A549 (cell line): ENCODE results near the gene GMPR.

ENCODE experiments used
- CEBPB ChIP-seq, 2 experiments: fragments of >200 bp in 1 of 2; sonication (Bioruptor Twin) in 1 of 2; formaldehyde crosslinking in 1 of 2; IDR thresholded peaks; 2 replicates each; pipeline ENCODE4 v1.6.1; 2012 to 2016
- CTCF ChIP-seq: fragments of >200 bp; sonication (Bioruptor Twin); formaldehyde crosslinking; IDR thresholded peaks from 3 replicates; pipeline ENCODE4 v1.5.1; 2016
- EP300 ChIP-seq, 2 experiments: fragments of >200 bp; sonication (Bioruptor Twin); formaldehyde crosslinking; IDR thresholded peaks; 2 replicates in 1 of 2; 3 replicates in 1 of 2; pipeline ENCODE4 v1.6.1; 2016 to 2017
- HES2 ChIP-seq: fragments of >200 bp; sonication (Bioruptor Twin); formaldehyde crosslinking; IDR thresholded peaks from 2 replicates; pipeline ENCODE4 v1.6.1; 2016
- JUNB ChIP-seq: fragments of >200 bp; sonication (Bioruptor Twin); formaldehyde crosslinking; IDR thresholded peaks from 2 replicates; pipeline ENCODE4 v1.6.1; 2016
- KDM5A ChIP-seq: fragments of 200-600 bp; sonication (generic); IDR thresholded peaks from 2 replicates; pipeline ENCODE4 v1.6.1; 2016; ENCODE audit warnings: antibody characterized with exemption, mild to moderate bottlenecking
- PHF8 ChIP-seq: fragments of 200-600 bp; sonication (generic); IDR thresholded peaks from 2 replicates; pipeline ENCODE4 v1.6.1; 2016; ENCODE audit warnings: low read depth, mild to moderate bottlenecking, antibody characterized with exemption, moderate library complexity, borderline replicate concordance
- POLR2A ChIP-seq: IDR thresholded peaks from 2 replicates; pipeline ENCODE4 v1.6.1; 2012; ENCODE audit warnings: mild to moderate bottlenecking, low read length
- RAD21 ChIP-seq, 2 experiments: fragments of >200 bp in 1 of 2; sonication (Bioruptor Twin) in 1 of 2; formaldehyde crosslinking in 1 of 2; IDR thresholded peaks in 1 of 2; conservative IDR thresholded peaks in 1 of 2; 2 replicates in 1 of 2; 3 replicates in 1 of 2; pipeline ENCODE4 v1.6.1; 2012 to 2018; ENCODE audit warnings: inconsistent platforms in 1 of 2
- REST ChIP-seq: fragments of 200-600 bp; sonication (generic); IDR thresholded peaks from 2 replicates; pipeline ENCODE4 v1.6.1; 2016; ENCODE audit warnings: antibody characterized with exemption, mild to moderate bottlenecking, moderate library complexity
- RFX5 ChIP-seq: fragments of 450-650 bp; IDR thresholded peaks from 2 replicates; pipeline ENCODE4 v1.7.1; 2014; ENCODE audit warnings: antibody characterized with exemption, mild to moderate bottlenecking, moderate library complexity
- ZFP36 ChIP-seq: fragments of 450-650 bp; IDR thresholded peaks from 2 replicates; pipeline ENCODE4 v1.6.1; 2014; ENCODE audit warnings: borderline replicate concordance; ENCODE audit not compliant: partially characterized antibody

- TF ChIP-seq CTCF: no peak
- no peak for TF ChIP-seq REST
- no peak for TF ChIP-seq JUNB
- TF ChIP-seq KDM5A: no peak
- TF ChIP-seq ZFP36: no peak
- no peak for TF ChIP-seq EP300 (IDR thresholded peaks at IDR 0.05)
- TF ChIP-seq PHF8: no peak
- no peak for TF ChIP-seq CEBPB (IDR thresholded peaks at IDR 0.05)
- TF ChIP-seq RAD21 (conservative IDR thresholded peaks at IDR 0.05 in 1 of 2, IDR thresholded peaks at IDR 0.05 in 1 of 2): no peak
- TF ChIP-seq POLR2A: no peak
- TF ChIP-seq HES2: no peak
- TF ChIP-seq RFX5: no peak
Observed at GRCh38 chr6:16313732-16314131, 75.3 kb downstream of the GMPR start.
